HG03457 (cell line): Measurements from ENCODE around the gene MAN1B1.
A peak's percentile ranks its signal among the peaks of the same experiment; 100 is the strongest.

ENCODE experiments used
- ATAC-seq: cut with Tn5 transposase; IDR thresholded peaks from one replicate; pipeline ENCODE4 v1.9.1; 2021; ENCODE audit warnings: moderate number of reproducible peaks; ENCODE audit not compliant: unreplicated experiment

The MAN1B1 gene

DNA sequence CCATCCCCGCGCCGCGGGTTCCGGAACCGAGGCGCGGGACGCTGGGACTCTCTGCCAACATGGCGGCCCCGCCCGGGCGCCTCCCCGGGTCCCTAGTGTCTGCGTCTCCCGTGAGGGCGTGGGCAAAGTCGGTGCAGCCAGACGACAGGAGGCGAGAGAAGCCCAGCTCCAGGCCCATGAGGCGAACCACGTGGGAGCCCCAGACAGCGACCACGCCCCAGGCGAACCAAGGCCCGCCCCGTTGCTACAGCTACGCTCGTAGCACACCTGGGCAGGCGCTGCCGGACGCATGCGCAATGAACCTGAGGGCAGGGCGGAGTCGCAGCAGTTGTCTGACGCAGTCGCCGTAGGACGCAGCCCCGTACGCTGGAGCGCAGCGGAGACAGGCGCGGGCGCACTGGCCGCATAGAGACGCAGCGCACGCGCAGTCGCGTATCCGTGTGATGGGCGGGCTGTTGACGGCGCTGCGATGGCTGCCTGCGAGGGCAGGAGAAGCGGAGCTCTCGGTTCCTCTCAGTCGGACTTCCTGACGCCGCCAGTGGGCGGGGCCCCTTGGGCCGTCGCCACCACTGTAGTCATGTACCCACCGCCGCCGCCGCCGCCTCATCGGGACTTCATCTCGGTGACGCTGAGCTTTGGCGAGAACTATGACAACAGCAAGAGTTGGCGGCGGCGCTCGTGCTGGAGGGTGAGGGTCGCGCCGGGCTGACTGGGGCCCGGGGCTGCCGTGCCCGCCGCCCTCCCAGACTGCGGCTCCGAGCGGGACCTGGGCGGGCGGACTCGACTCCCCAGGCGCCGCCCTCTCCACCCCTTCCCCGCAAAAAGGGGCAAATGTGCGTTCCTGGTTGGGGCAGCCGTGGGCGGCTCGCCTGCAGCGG, at the start of gene MAN1B1:
Gene MAN1B1, plus strand, starts transcription at position 455 of the 878 bp plus-strand sequence. Its CDS starts 15 bp downstream, at position 470.
- ATAC-seq, result peak; percentile 66

DNA sequence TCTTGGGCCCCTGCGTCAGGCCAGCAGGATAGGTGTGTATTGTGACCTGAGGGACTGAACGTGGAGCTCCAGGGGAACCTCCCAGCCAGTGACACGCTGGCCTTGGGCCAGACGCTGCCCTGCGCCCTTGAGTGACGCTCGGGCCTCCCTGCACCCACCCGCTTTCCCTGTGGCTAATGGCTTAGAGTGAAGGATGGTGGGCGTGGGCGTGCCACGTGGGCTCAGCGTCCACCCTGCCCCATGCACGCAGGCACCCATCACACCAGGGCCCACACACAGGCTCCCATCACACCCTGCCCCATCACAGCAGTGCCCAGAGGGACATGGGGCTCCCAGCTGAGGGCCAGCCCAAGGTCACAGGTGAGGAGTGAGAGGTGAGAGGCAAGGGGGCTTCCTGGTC, 49.8 kb upstream of the MAN1B1 start:
- no peak for ATAC-seq

DNA sequence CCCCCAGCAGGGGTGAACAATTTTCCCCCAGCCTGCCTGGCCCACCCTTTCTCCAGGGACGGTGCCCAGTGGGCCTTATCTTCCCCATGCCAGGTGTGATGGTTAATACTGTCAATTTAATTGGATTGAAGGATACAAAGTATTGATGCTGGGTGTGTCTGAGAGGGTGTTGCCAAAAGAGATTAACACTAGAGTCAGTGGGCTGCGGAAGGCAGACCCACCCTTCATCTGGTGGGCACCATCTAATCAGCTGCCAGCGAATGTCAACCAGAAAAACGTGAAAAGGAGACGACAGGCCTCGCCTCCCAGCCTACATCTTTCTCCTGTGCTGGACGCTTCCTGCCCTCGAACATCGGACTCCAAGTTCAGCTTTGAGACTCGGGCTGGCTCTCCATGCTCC, 49.3 kb upstream of the MAN1B1 start:
- ATAC-seq, result no peak

DNA sequence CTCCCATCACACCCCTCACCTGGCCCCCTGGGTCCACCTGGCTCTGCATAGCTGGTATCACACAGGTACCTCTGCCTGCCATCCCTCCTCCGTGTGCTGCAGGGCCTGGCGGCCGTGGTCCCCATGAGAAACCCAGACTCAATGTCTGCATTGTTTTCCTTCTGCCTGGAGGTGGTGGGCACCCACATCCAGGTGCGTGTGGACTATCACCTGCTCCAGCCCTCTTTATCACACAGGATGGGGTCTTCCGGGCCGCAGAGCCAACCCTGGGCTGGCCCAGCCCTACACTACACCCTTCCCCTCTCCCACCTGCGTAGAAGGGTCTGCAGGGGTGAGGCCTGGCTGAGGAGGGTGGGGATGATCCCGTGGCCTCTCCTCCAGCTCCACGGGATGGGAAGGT, 47.9 kb upstream of the MAN1B1 start:
- no peak for ATAC-seq

DNA sequence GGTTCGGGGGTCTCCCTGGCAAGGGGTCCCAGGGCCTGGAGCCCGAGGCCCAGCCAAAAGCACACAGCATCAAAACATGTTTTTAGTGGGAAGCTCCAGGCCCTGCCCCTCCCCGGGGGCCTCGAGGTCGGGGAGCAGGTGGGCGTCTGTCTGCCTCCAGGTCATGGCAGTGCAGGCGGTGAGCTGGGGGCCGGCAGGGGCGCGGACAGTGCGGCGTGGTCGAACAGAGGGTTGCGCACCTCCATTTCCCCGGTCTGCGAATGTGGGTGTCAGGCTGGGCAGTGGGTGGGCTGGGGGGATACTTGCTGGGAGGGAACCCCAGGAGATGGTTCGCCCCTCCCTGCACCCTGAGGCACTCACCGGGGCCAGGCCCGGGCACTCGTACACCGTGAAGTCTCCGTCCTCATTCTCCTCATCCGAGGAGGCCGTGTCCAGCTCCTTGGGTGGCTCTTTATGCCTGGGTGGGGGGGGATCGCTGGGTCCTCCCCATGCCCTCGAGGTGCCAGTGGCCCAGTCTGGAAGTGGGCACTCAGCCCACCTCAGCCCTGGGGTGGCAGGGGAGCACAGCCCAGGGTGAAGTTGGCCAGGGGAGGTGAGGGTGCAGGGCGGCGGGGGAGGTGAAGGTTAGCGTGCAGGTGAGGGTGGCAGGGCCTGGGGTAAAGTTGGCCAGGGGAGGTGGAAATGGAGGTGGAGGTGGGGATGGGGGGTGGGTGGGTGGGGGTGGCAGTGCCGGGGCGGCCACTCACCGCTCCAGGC, 47.0 kb upstream of the MAN1B1 start:
- ATAC-seq, result no peak

DNA sequence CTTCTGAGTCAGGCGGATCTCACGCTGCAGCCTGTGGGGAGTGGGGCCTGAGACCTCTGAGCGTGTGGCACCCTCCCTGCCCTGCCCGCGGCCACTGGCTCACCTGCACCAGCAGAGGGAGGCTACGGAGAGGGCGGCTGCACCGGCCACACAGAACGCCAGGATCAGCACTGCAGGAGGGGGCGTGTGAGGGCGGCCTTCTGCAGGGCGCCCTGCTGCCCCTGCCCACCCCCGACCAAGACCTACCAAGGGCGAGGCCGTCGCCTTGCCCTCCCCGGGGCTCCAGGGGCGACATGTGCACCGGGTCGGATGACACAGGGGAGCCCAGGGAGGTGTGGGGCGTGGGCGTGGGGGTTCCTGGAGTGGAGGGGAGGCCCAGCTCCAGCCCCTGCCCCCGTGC, 46.2 kb upstream of the MAN1B1 start:
- ATAC-seq, result no peak

DNA sequence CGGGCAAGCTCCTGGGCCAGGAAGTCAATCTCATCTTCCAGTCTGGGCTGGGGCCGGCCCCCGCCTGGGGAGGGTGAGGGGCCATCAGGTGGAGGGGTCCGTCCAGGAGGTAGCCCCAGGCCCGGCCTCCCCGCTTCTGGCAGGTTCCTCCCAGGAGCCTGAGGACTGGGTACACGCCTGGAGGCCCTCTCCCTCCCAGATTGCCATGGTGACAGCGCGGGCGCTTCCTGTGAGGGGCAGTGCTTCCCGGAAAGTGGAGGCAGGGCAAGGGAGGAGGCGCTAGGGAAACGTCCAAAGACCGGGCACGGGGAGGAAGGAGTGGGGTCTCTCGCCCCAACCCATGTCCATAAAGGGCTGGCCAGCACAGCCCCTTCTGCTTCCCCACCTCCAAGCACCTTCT, 45.7 kb upstream of the MAN1B1 start:
- no peak for ATAC-seq

DNA sequence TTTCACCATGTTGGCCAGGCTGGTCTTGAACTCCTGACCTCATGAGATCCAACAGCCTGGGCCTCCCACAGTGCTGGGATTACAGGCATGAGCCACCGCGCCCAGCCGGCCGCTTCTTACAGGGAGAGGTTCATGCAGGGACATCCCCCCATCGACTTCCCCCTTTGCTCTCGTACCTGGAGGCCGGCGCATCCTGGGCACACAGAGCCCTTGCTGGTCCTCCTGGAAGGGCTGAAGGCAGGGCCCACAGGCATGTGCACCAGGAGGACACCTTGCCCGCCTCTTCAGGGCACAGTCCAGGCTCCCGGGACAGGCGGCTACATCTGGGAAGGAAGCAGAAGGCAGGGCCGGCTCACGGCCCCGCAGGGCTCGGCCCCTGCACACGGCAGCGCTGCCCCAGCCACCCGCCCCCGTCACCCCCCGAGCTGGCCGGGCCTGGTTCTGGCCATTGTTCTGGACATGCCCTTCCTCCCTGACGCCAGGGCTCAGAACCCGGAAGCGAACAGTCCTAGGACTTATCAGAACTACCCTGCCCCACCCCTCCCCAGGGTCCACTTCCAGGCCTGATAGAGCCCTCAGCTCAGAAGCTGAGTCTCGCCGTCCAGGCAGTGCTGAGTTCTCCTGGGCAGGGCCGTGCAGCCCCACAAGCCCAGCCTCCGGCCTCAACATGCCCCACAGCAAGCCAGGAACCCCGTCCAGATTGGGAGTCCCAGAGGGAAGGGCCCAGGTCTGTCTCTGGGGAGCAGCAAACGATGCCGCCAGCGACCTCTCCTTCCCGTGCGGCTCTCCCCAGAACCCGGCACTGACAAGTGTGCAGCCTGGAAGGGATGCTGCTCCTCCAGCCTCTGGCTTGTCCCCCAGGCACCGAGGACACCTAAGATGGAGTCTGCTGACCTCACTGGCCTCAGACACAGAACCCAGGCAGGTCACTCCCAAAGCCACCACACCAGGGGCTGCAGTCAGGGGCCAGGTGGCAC, 43.7 kb upstream of the MAN1B1 start:
- ATAC-seq, result no peak

DNA sequence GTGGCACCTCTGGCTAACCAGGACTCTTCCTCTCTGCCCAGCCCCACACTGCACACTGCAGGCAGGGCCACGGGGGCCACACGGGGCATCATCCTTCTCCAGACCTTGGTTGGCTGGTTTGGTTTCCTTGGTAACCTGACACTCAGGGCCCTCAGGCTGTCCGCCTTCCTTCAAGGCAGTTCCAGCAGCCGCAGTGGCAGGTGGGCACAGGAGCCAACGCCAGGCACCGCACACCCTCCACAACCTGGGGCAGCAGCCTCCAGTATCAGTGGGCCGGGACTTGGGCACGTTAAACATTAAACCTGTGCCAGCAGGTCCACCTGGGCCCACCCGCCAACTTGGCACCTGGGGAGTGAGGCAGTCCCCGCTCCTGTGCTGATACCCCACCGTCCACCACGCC, 42.7 kb upstream of the MAN1B1 start:
- no peak for ATAC-seq

DNA sequence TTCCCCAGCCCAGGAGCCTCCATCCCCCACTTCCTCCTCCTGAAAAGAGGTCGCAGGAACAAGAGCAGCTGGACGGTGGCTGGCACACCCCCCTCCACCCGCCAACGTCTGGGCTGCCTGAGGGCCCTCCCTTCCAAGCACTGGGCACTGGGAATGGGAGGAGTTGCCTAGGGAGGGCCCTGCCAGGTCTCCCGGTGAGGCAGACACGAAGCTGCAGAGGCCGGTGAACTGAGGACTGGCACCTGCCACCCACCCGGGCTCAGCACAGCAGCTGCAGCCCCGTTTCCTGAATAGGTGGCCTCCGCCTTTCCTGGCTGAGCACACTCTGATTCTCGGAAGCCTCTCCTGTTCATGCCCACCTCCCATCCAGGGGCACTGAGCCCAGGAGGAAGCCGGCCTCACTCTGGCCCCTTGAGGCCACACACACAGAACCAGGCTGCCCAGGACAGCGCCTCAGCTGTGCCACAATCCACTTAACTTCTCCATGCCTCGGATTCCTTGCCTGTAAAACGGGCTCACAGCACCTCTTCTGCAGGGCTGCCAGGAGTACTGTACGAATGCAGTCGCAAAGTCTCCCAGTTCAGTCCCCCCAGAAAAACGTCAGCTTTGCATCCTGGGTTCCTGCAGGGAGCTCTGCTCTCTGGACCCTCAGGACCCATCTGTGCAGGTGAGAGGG, 42.1 kb upstream of the MAN1B1 start:
- ATAC-seq, result no peak

DNA sequence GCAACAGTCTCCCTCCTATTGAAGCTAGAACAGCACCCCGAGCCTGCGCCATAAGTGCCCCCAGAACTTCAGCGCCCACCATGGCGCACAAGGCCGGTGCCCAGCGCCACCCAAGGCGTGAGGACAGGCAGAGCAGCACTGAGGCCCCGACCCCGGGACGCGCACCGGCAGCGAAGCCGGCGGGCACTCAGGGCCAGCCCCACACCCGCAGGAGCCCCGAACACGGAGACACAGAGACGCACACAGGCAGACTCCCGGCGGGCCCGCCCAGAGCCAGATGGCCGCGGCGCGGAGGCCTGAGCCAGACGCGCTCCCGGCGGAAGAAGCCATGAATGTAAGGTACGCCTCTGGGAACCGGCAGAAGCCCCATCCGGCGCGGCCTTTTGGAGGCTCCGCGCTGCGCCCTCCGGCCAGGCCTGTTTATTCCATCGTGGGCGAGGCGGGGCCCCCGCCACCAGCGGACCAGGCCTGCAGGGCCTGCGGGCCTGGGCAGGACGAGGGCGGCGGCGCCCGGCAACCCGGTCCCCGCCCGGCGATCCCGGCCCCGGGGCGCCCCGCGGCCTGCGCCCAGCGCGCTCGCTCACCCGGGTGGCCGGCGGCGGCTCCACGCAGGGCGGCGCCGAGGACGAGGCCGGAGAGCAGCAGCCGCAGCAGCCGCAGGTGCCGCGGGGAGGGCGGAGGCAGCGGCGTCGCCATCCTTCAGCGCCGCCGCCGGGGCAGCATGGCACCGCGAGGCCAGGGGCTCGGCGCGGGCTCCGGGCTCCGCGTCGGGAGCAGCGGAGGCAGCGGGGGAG, 41.3 kb upstream of the MAN1B1 start:
- no peak for ATAC-seq

DNA sequence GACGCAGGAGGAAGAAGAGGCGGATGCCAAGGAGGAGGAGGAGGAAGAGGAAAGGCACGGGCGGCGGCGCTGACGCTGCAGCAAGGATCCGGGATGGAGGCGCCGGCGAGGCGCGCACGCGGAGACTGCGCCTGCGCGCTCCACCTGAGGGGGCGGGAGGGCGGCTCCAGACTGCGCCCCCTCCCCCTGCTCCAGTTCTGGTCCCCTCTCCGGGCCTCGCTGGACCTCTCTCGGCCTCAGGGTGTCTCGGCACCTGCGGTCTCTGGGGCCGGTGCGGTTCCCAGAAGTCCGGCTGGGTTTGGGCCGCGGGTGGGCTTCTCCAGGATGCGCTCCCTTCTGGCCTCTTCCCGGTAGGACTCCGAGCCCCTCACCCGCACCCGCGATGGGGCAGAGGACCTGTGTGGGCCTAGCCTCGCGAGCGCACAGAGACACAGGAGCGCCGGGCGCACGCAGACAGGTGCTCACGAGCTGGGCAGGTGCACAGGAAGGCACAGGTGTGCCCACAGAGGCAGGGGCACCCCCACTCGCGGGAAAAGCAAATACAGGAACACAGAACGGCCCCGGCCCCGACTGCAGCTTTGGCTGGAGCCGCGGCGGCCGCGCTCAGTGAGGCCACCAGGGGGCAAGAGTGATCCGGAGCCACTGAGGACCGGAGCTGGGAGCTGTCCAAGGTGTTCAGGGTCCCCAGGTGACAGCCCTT, 40.5 kb upstream of the MAN1B1 start, which contains the start of gene NPDC1:
Gene NPDC1, minus strand, starts transcription at position 90 of the 700 bp plus-strand sequence. CDS start 188 bp downstream, outside the sequence.
- ATAC-seq, result no peak

DNA sequence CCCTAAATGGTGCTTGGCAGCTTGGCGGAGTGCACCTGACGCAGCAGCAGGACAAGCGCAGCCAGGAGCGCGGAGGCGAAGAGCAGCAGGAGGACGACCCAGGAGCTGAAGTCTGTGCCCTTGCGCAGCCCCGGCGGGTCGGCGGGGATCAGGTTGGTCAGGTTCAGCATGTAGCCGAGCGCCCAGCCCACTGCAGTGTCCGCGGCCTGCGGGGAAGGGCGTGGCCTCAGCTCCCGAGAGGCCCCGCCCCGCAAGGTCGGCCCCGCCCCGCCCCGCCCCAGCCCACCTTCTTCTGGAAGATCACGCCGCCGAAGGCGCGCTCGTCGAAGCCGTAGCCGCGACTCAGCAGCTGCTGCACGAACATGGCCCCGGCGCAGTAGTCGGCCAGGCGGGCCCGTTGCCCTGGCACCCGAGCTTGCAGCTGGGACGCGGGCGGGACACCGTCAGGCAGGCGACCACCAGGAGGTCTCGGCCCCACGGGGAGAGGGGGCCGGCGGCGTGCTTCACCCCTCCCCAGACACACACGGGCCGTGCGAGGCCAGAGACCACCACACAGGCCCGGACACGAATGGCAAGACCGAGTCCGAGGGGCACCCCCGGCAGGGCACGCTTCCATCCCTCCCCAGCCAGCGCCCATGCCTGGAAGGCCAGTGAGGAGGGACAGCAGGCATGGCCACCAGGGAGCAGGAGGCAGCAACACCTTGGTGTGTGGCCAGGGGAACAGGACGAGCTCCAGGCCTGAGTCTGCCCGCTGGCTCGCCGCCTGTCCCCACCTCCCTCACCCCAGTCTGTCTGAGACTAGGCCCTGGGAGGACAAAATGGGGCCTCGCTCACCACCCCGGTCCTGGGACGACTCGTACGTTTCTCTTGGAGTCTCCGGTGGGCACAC, 37.9 kb upstream of the MAN1B1 start:
- no peak for ATAC-seq

DNA sequence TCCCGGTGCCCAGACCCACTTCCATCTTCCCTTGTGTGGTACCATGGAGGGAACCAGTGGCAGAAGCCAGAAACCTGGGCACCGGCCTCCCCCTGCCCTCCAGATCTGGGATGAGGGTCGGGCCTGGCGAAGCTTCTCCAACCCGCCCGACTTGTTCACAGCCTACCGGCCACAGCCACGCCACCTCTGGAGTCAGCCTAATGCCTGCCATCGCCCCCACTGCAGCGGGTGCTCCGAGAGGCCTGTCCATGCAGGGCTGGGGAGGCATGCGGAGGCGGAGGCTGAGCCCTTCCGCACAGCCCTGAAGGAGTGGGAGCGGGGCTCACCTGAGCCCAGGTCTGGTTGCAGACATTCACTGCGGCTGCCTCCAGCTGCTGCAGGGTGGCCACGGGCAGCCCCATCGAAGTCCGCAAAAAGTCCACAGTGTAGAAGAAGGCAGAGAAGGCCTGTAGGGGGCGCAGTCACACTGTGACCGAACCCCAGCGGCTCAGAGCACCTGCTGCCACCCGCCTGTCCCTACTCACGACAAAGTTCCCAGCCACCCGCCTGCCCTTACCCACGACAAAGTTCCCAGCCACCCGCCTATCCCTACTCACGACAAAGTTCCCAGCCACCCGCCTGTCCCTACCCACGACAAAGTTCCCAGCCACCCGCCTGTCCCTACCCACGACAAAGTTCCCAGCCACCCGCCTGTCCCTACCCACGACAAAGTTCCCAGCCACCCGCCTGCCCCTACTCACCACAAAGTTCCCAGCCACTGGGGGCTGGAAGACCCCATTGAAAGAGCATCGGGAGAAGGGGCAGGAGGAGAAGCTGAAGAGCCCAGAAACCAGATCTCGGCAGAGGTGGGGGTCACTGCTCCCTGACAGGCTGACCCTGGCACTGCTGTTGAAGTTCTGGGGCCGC, 37.0 kb upstream of the MAN1B1 start:
- no peak for ATAC-seq

DNA sequence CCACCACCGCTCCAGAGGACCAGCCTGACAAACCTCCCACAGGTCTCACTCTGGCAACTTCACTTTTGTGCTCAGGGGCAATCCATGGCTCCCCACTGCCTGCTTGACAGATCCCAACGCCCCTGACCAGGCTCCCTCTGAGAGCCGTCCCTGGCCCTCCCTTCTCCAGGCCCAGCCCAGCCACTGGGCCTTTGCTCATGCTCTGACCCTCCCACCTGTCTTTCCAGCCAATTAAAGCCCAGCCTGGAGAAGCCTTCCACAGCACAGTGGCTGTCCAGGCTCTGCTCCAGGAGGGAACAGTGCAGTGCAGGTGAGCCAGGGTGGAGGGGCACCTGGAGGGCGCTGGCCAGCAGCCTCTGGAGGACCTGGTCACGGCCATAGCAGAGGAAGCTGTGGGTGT, 36.2 kb upstream of the MAN1B1 start:
- no peak for ATAC-seq

DNA sequence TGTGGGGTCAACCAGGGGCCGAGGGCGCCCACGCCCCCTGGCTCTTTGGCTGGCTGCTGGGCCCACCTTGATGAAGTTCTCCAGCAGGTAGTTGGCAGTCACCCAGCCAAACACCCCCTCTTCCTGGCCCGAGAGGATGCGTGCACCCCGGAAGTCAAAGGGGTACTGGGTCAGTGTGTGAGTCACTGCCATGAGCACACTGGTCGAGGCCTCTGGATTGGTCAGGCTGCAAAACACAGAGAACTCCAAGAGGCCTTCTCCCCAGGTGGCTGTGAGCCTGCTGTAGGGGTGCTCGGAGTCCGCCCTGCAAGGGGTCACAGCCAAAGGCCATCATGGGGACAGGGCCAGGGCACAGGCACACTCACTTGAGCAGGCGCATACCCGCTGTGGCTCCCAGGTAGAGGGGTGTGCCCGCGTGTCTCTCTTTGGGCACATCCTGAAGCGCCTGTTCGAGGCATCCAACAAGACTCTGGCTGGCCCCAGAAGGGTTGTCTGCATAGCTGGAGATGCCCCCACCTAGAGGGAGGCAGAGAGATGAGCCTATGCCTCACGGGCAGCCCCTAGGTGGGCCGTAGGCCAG, 35.5 kb upstream of the MAN1B1 start:
- no peak for ATAC-seq

DNA sequence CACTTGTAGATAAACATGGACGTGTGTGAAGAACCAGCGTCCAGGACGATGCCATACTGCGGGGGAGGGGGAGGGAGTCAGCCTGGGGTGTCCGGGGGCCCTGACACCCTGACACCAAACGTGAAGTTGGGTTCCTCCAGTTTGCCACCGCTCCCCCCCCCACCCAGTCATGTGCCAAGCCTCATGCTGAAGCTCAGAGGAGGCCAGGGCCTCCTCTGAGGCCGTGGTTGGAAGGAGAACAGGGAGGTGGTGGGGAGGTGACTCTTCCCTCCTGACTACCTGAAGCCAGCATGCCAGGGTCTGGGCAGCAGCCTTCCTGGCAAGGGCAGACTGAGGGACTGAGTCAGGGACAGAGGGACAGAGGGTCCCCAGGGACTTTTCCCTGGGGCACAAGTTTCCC, 34.5 kb upstream of the MAN1B1 start:
- no peak for ATAC-seq
